Ovary (tissue), 9 donors: ENCODE measurements around the gene SCAMP5. TPM values are rescaled to one million over a fixed set of nuclear protein-coding genes. Genes with fewer than 3 reads are reported as not detected.

ENCODE experiments used
- DNase-seq, 5 donors: peaks; one replicate each; pipeline ENCODE4 v3.0.0-alpha.2; 2019 to 2020
- H3K27ac ChIP-seq, 2 donors: fragments of 200-600 bp; one replicate each; pipeline versions ENCODE4 v1.5.1 to v1.8.0; 2019 to 2022
- H3K27me3 ChIP-seq: fragments of 200-600 bp; one replicate; pipeline ENCODE4 v1.8.0; 2022
- H3K36me3 ChIP-seq: fragments of 200-600 bp; sonication (generic); one replicate; pipeline ENCODE4 v1.5.1; 2019
- H3K4me1 ChIP-seq: one replicate; pipeline ENCODE4 v1.8.1; 2013; ENCODE audit warnings: mild to moderate bottlenecking, moderate library complexity; ENCODE audit not compliant: insufficient read depth
- H3K4me3 ChIP-seq: fragments of 200-600 bp; sonication (generic); one replicate; pipeline ENCODE4 v1.5.1; 2017
- H3K9me3 ChIP-seq, 2 donors: fragments of 200-600 bp in 1 of 2; sonication (generic) in 1 of 2; one replicate each; pipeline versions ENCODE4 v1.5.1 to v1.8.1; 2013 to 2019; ENCODE audit warnings: mild to moderate bottlenecking in 1 of 2, moderate library complexity in 1 of 2
- EP300 ChIP-seq: sonication (generic); formaldehyde crosslinking; IDR thresholded peaks from one replicate; pipeline ENCODE4 v1.6.1; 2017; ENCODE audit warnings: antibody characterized with exemption
- POLR2A ChIP-seq: fragments of 450-650 bp; IDR thresholded peaks from one replicate; pipeline ENCODE4 v1.6.1; 2017; ENCODE audit warnings: antibody characterized with exemption, mild to moderate bottlenecking, moderate library complexity
- WGBS, 3 donors: extraction: QIAGEN DNeasy Blood & Tissue Kit in 1 of 3; methylation state at CpG; one replicate each; pipeline versions ENCODE4 v1.1.5 to v1.1.7; 2013 to 2017; 5-methylcytosine and 5-hydroxymethylcytosine counted together
- intact Hi-C, 4 donors: fragments of 100-400 bp; cut with DNase I; formaldehyde crosslinking; loops; one replicate each; pipeline versions ENCODE4 v1.11.0 to v1.15.1; 2022 to 2023
- polyA plus RNA-seq, 2 donors: library from polyadenylated mRNA; stranded (reverse); fragments of 200-250 nt in 1 of 2; fragments of 350-450 nt in 1 of 2; fragmentation: Illumina TruSeq in 1 of 2; extraction: RNeasy Lipid Tissue Mini Kit (QIAGEN cat#74804) in 1 of 2; gene quantifications; one replicate each; pipeline ENCODE4 v1.2.3, GENCODE V29; 2013 to 2014
- total RNA-seq, 7 donors: library from RNA; depleted of rRNA in 2 of 7; stranded (reverse); fragments of >200 nt in 2 of 7; fragmentation: NEBNext Ultra II Directional in 3 of 7; extraction: Animal tissue kit (Norgen Biotek cat#: 25700) in 3 of 7; gene quantifications; one replicate each; pipeline versions ENCODE4 v1.1.0 to v1.2.4, GENCODE V29; 2016 to 2023
- TF ChIP-seq, protein P1 (sequence below), 3 donors: fragments of 450-650 bp in 2 of 3; fragments of 200-600 bp in 1 of 3; IDR thresholded peaks; one replicate each; pipeline versions ENCODE4 v1.5.1 to v1.8.0; 2016 to 2022; ENCODE audit warnings: antibody characterized with exemption in 3 of 3, mild to moderate bottlenecking in 1 of 3
- donor health status: DM: no; HTN: no; CAD: no; lungs with moderate emphysema.
- donor health status: DM: no; HTN: no; CAD: no.
- donor health status: Bipolar disorder and iron deficiency.
- donor health status: DM: yes; HTN: yes; CAD: no.
- donor health status: DM: no; HTN: no; CAD: no.
- donor health status: DM: yes; HTN: yes; CAD: no.

Gene SCAMP5
- total and polyA plus RNA-seq, 9 donors: 2.6 to 17.8 (median 5.7) TPM

DNA sequence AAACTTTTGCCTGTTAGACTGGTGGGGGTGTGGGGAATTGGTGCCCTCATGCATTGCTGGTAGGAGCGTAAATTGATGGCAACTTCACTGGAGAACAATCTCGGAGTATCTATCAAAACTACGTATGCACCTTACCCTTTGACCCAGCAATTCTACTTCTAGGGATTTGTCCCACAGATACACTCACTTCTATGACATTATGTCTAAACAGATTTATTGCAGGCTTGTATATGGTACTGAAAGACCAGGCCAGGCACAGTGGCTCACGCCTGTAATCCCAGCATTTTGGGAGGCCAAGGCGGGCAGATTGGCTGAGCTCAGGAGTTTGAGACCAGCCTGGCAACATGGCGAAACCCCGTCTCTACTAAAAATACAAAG, 58.4 kb downstream of the SCAMP5 start:
- 94 to 96% (median 96%) methylated on average over 7 of the region's 7 CpGs for WGBS, 3 donors
- no peak for DNase-seq
- Histone ChIP-seq H3K36me3 (no peaks in the 10 kb centered on the region), H3K27me3 (no peaks in the 10 kb centered on the region), H3K9me3 (no peaks in the 10 kb centered on the region), H3K4me1 (peaks cover 21% of the 10 kb centered on the region), H3K4me3 (no peak overlapping the region), H3K27ac (no peak overlapping the region)
- intact Hi-C loops: no loop called here
- TF ChIP-seq EP300: no peak
- TF ChIP-seq POLR2A: no peak
- TF ChIP-seq, protein P1, sequence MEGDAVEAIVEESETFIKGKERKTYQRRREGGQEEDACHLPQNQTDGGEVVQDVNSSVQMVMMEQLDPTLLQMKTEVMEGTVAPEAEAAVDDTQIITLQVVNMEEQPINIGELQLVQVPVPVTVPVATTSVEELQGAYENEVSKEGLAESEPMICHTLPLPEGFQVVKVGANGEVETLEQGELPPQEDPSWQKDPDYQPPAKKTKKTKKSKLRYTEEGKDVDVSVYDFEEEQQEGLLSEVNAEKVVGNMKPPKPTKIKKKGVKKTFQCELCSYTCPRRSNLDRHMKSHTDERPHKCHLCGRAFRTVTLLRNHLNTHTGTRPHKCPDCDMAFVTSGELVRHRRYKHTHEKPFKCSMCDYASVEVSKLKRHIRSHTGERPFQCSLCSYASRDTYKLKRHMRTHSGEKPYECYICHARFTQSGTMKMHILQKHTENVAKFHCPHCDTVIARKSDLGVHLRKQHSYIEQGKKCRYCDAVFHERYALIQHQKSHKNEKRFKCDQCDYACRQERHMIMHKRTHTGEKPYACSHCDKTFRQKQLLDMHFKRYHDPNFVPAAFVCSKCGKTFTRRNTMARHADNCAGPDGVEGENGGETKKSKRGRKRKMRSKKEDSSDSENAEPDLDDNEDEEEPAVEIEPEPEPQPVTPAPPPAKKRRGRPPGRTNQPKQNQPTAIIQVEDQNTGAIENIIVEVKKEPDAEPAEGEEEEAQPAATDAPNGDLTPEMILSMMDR (IDR thresholded peaks at IDR 0.05): no peak

DNA sequence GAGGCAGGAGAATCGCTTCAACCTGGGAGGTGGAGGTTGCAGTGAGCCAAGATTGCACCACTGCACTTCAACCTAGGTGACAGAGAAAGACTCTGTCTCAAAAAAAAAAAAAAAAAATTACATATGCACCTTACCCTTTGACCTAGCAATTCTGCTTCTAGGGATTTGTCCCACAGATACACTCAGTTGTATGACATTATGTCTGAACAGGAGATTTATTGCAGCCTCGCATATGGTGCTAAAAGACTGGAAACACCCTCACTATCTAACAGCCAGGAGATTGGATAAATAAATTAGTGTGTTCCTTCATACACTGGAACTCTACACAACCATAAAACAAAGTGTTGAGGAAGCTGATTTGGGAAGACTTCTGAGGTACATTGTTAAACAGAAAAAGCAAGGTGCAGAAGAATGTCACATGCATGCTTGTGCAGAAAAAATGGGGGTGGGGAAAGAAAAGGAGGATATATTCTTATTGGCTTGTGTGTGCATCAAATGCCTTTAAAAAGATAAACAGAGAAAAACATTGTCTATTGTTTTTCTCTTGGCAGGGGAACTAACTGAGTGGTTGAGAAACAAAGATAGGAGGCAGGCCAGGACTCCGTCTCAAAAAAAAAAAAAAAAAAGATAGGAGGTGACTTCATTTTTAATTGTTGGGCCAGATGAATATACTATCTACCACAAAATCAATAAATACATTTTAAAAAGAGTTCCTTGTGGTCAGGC, 59.0 kb downstream of the SCAMP5 start:
- intact Hi-C loops: no loop called here
- 29 to 36% (median 34%) methylated on average over 3 of the region's 3 CpGs for WGBS, 3 donors
- Histone ChIP-seq H3K27ac (no peak overlapping the region), H3K36me3 (no peaks in the 10 kb centered on the region), H3K4me3 (no peak overlapping the region), H3K27me3 (no peaks in the 10 kb centered on the region), H3K9me3 (no peaks in the 10 kb centered on the region), H3K4me1 (peaks cover 15% of the 10 kb centered on the region)
- TF ChIP-seq EP300 (no peak), POLR2A (no peak)
- TF ChIP-seq, protein P1 (IDR thresholded peaks at IDR 0.05): no peak
- DNase-seq: no peak

DNA sequence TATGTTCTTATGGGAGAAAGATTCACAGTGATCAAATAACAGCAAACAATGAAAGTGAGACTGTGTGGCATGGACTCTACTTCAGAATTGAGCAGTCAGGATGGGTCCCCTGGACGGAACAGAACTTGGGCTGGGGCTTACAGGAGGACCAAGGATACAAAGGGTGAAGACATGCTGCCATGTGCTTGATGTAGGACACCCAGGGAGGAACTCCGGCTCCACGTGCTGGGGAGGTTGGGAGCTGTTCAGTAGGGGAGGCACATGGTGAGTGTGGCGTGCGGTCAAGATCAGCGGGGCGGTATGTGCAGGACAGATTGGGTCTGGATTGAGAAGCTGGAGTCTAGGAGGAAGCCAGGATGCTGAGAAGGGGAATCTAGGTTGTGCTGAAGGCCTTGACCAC, 60.7 kb downstream of the SCAMP5 start:
- Histone ChIP-seq H3K36me3 (no peaks in the 10 kb centered on the region), H3K27ac (no peak overlapping the region), H3K9me3 (no peaks in the 10 kb centered on the region), H3K4me1 (peaks cover 10% of the 10 kb centered on the region), H3K27me3 (no peaks in the 10 kb centered on the region), H3K4me3 (no peak overlapping the region)
- DNase-seq: peak in 2 of 5 donors; percentile 9 to 34
- WGBS, 3 donors: 80 to 90% (median 89%) methylated on average over 7 of the region's 7 CpGs
- intact Hi-C loops: no loop called here
- no peak for TF ChIP-seq POLR2A
- TF ChIP-seq, protein P1 (IDR thresholded peaks at IDR 0.05): no peak
- no peak for TF ChIP-seq EP300

- H3K4me3 ChIP-seq: no peak overlapping the region
- H3K4me1 ChIP-seq: peaks cover 11% of the 10 kb centered on the region
- no peaks in the 10 kb centered on the region for H3K9me3 ChIP-seq
- no peak overlapping the region for H3K27ac ChIP-seq
- 96 to 98% (median 97%) methylated on average over 4 of the region's 4 CpGs for WGBS, 3 donors
- no peaks in the 10 kb centered on the region for H3K27me3 ChIP-seq
- DNase-seq: peak in 2 of 5 donors; percentile 4 to 8
- TF ChIP-seq EP300 (no peak), POLR2A (no peak)
- TF ChIP-seq, protein P1 (IDR thresholded peaks at IDR 0.05): no peak
- intact Hi-C loops: no loop called here
- no peaks in the 10 kb centered on the region for H3K36me3 ChIP-seq
Measured at GRCh38 chr15:75058127-75058905, 63.0 kb downstream of the SCAMP5 start.
